ENCODE measurements around the gene FECH.

DNA sequence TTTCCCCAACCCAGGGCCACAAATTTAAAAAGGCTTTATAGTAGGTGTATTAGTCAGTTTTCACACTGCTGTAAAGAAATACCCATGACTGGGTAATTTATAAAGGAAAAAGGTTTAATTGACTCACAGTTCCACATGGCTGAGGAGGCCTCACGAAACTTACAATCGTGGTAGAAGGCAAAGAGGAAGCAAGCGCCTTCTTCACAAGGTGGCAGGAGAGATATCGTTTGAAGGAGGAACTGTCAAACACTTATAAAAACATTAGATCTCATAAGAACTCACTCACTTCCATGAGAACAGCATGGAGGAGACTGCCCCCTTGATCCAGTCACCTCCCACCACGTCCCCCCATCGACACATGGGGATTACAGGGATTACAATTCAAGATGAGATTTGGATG lies 70.4 kb downstream of the FECH start:
- no peak for TF ChIP-seq POLR2AphosphoS5 (IDR thresholded peaks at IDR 0.05; ENCODE audit: control insufficient read depth, insufficient read depth, low read depth, low read length)
- no peak for TF ChIP-seq ZBTB17 (CRISPR knock-in tag; IDR thresholded peaks at IDR 0.05)
- no peak for TF ChIP-seq TARDBP (IDR thresholded peaks at IDR 0.05)
- TF ChIP-seq SAFB (IDR thresholded peaks at IDR 0.05; ENCODE audit: borderline replicate concordance, low read depth, low read length) = no peak
- TF ChIP-seq, protein P1, sequence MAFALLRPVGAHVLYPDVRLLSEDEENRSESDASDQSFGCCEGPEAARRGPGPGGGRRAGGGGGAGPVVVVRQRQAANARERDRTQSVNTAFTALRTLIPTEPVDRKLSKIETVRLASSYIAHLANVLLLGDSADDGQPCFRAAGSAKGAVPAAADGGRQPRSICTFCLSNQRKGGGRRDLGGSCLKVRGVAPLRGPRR (CRISPR knock-in tag; IDR thresholded peaks at IDR 0.05) = no peak
- TF ChIP-seq, protein P2, sequence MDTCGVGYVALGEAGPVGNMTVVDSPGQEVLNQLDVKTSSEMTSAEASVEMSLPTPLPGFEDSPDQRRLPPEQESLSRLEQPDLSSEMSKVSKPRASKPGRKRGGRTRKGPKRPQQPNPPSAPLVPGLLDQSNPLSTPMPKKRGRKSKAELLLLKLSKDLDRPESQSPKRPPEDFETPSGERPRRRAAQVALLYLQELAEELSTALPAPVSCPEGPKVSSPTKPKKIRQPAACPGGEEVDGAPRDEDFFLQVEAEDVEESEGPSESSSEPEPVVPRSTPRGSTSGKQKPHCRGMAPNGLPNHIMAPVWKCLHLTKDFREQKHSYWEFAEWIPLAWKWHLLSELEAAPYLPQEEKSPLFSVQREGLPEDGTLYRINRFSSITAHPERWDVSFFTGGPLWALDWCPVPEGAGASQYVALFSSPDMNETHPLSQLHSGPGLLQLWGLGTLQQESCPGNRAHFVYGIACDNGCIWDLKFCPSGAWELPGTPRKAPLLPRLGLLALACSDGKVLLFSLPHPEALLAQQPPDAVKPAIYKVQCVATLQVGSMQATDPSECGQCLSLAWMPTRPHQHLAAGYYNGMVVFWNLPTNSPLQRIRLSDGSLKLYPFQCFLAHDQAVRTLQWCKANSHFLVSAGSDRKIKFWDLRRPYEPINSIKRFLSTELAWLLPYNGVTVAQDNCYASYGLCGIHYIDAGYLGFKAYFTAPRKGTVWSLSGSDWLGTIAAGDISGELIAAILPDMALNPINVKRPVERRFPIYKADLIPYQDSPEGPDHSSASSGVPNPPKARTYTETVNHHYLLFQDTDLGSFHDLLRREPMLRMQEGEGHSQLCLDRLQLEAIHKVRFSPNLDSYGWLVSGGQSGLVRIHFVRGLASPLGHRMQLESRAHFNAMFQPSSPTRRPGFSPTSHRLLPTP (IDR thresholded peaks at IDR 0.05; ENCODE audit: borderline replicate concordance, extremely low read depth, insufficient read length) = no peak
- no peak for TF ChIP-seq RBBP5 (IDR thresholded peaks at IDR 0.05; ENCODE audit: borderline replicate concordance, insufficient read depth, low read length, poor library complexity, severe bottlenecking)
- TF ChIP-seq RAD21 (CRISPR knock-in tag; conservative IDR thresholded peaks at IDR 0.05 in 1 of 2, IDR thresholded peaks at IDR 0.05 in 1 of 2) = no peak
- no peak for TF ChIP-seq CBX5 (IDR thresholded peaks at IDR 0.05; ENCODE audit: borderline replicate concordance, low read depth)
- no peak for TF ChIP-seq DPF2 (IDR thresholded peaks at IDR 0.05)
- TF ChIP-seq EGR1 (conservative IDR thresholded peaks at IDR 0.05) = no peak
